Liver (tissue), 3 donors: Measurements from ENCODE around the gene PRKN.

Experiments used
- CTCF ChIP-seq: fragments of 150-350 bp; IDR thresholded peaks from 2 replicates; pipeline ENCODE4 v1.5.1; 2017; ENCODE audit warnings: improper control_type of control experiment, low read depth, low read length; ENCODE audit not compliant: missing input control
- EGR1 ChIP-seq, 2 donors: IDR thresholded peaks; 2 replicates each; pipeline ENCODE4 v1.6.1; 2016 to 2018; ENCODE audit warnings: antibody characterized with exemption in 2 of 2, low read depth in 2 of 2
- GABPA ChIP-seq, 2 donors: IDR thresholded peaks in 1 of 2; conservative IDR thresholded peaks in 1 of 2; 2 replicates each; pipeline ENCODE4 v1.6.1; 2016; ENCODE audit warnings: antibody characterized with exemption in 2 of 2, mild to moderate bottlenecking in 1 of 2, moderate library complexity in 1 of 2
- MAX ChIP-seq: IDR thresholded peaks from 2 replicates; pipeline ENCODE4 v1.6.1; 2016; ENCODE audit warnings: antibody characterized with exemption
- RAD21 ChIP-seq, 2 donors: IDR thresholded peaks; 2 replicates each; pipeline ENCODE4 v1.6.1; 2016; ENCODE audit warnings: antibody characterized with exemption in 2 of 2, mild to moderate bottlenecking in 2 of 2
- REST ChIP-seq: IDR thresholded peaks from 2 replicates; pipeline ENCODE4 v1.6.1; 2016; ENCODE audit warnings: antibody characterized with exemption, mild to moderate bottlenecking
- TAF1 ChIP-seq: conservative IDR thresholded peaks from 2 replicates; pipeline ENCODE4 v1.6.1; 2016; ENCODE audit warnings: antibody characterized with exemption, mild to moderate bottlenecking
- YY1 ChIP-seq: IDR thresholded peaks from 2 replicates; pipeline ENCODE4 v1.6.1; 2016; ENCODE audit warnings: antibody characterized with exemption, mild to moderate bottlenecking
- donor health status: healthy.
- donor health status: healthy.

GRCh38 chr6:161412795-161413194 is 1314.8 kb downstream of the PRKN start:
- no peak for TF ChIP-seq CTCF
- no peak for TF ChIP-seq MAX
- no peak for TF ChIP-seq YY1
- no peak for TF ChIP-seq RAD21 (IDR thresholded peaks at IDR 0.05)
- TF ChIP-seq GABPA (IDR thresholded peaks at IDR 0.05 in 1 of 2, conservative IDR thresholded peaks at IDR 0.05 in 1 of 2) = no peak
- no peak for TF ChIP-seq TAF1
- no peak for TF ChIP-seq EGR1 (IDR thresholded peaks at IDR 0.05; ENCODE audit: low read depth in 2 of 2)
- TF ChIP-seq REST = no peak
